HG03135 (cell line): ENCODE measurements around the gene CLEC10A.
"Not testable (repeated sequence)": the region's sequence is repeated elsewhere in the genome, so short reads cannot be mapped to it uniquely, and the experiment has no call there.

Experiments used
- ATAC-seq: cut with Tn5 transposase; IDR thresholded peaks from one replicate; pipeline ENCODE4 v1.9.1; 2021; ENCODE audit warnings: mild to moderate bottlenecking, moderate library complexity; ENCODE audit not compliant: unreplicated experiment

The CLEC10A gene

DNA sequence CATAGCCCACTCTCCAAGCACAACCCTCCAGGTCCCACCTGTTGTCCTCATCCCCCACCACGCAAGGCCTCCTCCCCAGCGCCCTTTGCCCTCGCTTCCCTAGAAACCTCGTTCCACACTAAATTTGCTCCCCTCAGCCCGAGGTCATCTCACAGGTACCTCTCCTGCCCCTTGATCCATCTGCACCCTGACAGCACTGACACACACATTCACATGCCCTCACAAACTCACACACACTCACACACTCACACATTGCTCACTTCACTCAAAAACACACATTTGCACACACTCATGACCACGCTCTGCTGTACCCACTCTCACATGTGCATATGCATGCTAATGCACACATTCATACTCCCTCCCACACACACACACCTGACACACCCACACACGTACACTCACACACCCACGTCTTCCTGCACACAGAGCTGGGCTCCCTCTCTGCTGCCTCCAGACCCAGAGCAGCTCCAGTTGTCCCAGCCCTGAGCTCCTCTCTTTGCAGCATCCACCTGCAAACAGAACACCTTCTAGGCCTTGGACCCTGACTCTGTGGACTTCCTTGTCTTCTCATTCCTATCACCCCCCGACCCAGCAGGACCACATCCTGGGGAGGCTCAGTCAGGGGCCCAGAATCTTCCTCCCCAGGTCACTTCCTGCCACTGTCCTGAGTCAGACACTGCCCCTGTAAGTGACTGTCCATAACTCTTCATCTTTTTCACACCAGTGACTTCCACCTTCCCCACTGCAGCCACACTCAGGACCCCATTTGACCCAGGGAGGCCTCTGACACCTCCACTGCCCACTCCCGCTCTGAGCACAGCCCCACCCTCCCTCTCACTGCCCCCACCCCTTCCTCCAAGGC is 29.6 kb upstream of the CLEC10A start:
- no peak for ATAC-seq

GRCh38 chr17:7108981-7109380 is 28.9 kb upstream of the CLEC10A start:
- no peak for ATAC-seq

DNA sequence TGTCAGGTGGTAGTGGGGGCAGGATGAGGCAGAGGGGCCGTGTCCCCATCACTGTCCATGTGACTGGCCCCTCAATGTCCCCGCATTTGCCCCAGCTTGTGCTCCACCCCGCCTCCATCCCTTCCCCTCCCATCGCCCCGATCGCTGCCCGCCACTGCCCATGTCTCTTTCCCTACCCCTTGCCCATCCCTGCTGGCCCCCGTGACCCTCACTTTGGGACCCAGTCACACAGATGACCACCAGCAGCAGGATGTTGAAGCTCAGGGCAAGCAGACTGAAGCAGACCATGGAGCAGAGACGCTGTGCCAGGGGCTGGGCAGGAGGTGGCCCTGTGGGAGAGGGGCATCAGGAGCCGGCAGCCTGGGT is 28.5 kb upstream of the CLEC10A start:
- ATAC-seq = no peak

GRCh38 chr17:7107795-7108559 is 27.9 kb upstream of the CLEC10A start:
- ATAC-seq = no peak

- no peak for ATAC-seq
Measured at GRCh38 chr17:7107012-7107754, 27.1 kb upstream of the CLEC10A start.

GRCh38 chr17:7102421-7102820 is 22.4 kb upstream of the CLEC10A start:
- no peak for ATAC-seq

- ATAC-seq = no peak
Measured at GRCh38 chr17:7101531-7101930, 21.5 kb upstream of the CLEC10A start.

DNA sequence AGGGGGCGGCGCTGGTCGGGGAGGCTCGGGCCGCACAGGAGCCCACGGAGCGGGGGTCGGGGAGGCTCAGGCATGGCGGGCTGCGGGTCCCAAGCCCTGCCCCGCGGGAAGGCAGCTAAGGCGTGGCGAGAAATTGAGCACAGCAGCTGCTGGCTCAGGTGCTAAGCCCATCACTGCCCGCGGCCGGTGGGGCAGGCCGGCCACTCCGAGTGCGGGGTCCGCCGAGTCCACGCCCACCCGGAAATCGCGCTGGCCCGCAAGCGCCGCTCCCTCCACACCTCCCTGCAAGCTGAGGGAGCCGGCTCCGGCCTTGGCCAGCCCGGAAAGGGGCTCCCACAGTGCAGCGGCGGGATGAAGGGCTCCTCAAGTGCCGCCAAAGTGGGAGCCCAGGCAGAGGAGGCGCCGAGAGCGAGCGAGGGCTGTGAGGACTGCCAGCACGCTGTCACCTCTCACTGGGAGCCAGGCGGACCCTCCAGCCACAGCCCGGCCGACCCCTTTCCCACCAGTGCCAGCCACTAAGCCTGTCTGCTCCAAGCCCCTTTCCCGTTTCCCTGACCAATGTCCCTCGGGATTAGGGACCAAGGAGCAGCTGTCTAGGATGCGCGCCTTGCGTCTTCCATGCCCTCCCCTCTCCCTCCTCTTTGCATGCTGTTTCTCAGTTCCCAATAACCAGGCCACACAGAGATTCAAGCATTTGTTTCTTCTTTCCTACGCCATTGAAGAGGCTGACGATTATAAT is 20.8 kb upstream of the CLEC10A start:
- not testable (repeated sequence) for ATAC-seq

DNA sequence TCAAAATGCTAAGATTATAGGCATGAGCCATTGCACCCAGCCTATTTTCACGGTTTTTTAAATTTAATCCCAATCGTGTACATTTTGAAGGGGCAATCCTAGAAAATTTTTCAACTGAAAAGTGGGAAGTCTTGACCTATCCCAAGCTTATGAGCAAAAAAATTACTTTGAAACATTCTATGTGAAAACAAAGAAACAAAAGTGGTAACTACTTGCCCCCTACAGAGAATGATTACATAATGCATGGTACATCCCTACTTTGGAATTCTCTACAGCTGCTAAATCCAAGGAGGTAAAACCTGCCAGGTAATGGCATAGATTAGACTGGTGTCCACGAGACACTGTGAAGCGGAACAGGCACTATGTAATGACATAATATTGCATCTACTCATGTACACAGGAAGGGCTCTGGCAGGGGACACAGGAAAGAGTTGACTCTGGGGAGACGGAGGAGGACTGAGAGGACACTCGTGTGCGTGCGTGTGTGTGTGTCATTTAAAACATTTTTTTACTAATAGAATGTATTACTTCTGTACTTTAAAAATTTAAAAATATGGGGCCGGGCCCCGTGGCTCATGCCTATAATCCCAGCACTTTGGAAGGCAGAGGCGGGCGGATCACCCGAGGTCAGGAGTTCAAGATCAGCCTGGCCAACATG is 18.9 kb upstream of the CLEC10A start:
- ATAC-seq = no peak

- ATAC-seq = no peak
Measured at GRCh38 chr17:7097940-7098339, 17.9 kb upstream of the CLEC10A start.

- no peak for ATAC-seq
Measured at GRCh38 chr17:7095625-7096024, 15.6 kb upstream of the CLEC10A start.

DNA sequence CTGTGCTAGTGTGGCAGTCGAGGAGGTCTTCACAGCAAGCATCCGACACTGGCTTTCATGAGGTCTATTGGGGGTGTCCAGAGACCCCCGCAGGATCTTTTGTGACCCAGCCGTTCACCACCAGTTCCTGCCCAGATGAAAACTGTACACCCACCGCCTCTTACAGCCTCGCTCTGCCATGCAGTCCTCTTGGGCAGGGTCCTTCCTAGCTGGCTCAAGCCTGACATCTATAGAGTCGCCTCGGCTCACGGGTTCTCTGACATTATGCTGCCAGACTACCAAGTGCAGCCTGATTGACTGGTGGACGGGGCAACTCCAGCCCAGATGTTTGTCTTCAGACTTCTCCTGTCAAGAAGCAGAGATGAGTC is 14.6 kb upstream of the CLEC10A start:
- no peak for ATAC-seq

GRCh38 chr17:7091311-7092005 is 11.4 kb upstream of the CLEC10A start:
- ATAC-seq = not testable (repeated sequence)

- not testable (repeated sequence) for ATAC-seq
Measured at GRCh38 chr17:7089570-7089969, 9.5 kb upstream of the CLEC10A start.

GRCh38 chr17:7088442-7088841 is 8.4 kb upstream of the CLEC10A start:
- not testable (repeated sequence) for ATAC-seq

GRCh38 chr17:7084088-7084487 is 4.0 kb upstream of the CLEC10A start:
- no peak for ATAC-seq

DNA sequence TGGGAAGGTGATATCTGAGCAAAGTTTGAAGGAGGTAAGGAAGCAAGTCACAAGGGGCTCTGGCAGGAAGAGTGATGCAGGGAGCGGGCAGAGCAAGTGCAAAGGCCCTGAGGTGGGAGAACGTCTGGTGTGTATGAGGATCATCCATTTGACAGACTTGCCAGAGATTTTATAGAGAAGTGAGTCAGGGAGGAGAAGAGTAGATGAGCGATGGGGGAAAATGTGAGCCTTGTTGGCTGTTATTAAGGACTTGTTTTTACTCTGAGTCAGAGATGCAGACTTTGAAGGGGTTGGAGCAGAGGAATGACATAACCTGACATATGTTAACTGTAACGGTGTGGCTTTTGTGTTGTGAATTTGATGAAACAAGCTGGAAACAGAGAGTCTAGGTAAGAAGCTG is 3.5 kb upstream of the CLEC10A start:
- no peak for ATAC-seq

DNA sequence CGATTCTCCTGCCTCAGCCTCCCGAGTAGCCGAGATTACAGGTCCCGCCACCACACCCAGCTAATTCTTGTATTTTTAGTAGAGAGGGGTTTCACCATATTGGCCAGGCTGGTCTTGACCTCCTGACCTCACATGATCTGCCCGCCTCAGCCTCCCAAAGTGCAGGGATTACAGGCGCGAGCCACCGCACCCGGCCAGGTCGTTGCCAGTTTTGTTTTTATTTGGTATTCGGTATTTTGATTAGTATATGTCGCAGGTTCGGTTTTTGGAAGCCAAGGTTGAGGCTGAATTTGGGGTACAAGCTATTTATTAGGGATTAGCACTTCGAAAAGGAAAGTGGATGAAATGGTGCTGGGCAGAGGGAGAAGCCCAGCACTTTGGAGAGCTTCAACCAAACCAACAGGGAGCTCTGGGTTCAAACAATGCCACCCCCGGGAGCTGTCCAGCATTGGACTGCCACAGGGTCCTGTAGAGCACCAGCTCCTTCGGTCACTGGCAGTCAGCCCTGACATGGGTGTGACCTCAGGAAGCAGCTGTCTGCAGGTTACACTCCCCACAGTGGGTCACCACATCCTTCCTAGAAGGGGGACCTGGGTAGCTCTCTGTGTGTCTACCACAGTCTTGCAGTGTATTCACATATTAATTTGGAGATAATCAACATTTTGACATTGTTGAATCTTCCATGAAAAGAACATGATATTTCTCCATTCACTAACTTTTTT is 1.5 kb upstream of the CLEC10A start:
- no peak for ATAC-seq

DNA sequence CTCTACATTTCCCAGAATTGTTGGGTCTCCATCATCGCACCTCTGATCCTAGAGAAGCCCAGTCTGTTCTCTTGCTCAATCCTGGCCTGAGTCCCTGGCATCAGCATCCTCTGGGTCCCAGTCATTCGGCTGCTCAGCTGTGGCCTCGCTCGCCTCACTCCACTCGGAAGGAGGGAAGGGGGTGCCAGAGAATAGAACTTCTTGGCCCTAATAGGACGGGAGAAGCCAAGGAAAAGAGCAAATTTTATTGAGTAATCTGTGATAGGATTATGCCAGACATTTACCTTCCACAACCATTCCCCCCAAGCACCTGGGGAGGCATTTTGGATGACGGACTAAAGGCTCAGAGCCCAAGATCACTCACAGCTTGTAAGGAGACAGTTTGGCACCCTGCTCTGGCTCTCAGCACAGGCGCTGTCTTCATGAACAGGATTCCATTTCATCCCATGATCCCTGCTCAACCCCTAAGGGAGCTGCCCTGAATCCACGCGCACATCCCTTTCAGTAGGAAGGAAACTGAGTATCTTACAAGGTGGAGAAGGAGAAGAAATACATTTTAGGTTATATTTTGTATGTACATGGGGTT is 498 bp upstream of the CLEC10A start:
- ATAC-seq = no peak
